HG03442 (cell line): ENCODE data around the gene HSD17B1.

Source experiments
- ATAC-seq: cut with Tn5 transposase; IDR thresholded peaks from one replicate; pipeline ENCODE4 v1.9.1; 2021; ENCODE audit warnings: mild to moderate bottlenecking, moderate library complexity; ENCODE audit not compliant: unreplicated experiment

The HSD17B1 gene

DNA sequence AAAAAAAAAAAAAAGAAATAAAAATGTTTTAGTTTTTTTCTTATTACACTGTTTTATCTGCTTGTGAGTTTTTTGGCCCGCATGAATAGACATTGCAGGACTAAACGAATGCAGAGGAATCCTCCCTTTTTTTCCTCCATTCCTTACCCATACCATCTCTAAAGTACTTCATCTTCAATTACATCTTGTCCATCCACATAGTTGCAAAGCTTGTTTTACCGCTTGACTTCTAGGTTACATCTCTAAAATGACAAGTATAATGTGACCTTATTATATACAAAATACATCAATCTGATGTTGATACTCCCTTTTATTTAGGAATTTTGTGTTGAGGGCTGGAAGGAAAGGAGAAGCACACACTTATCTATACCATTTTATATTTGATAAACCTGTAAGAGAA, 43.7 kb downstream of the HSD17B1 start:
- no peak for ATAC-seq

DNA sequence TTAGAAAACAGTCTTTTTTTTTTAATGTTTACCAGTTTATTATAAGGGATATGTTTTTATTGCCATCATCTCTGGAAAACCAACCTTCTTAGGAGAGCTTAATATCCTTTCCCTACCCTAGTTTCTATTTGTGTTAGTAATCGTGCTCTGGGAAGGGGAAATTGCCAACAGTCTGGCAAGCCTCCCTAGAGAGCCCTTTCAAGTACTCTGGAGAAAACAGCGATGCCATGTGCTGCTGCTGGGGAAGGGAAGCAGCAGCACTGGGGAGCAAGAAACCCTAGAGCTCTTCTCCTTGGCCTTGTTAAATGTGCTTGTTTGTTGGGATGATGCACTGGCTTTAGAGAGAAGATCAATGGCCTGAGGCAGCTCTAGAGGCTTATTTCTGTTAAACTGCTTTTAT, 46.2 kb downstream of the HSD17B1 start:
- ATAC-seq, result no peak

DNA sequence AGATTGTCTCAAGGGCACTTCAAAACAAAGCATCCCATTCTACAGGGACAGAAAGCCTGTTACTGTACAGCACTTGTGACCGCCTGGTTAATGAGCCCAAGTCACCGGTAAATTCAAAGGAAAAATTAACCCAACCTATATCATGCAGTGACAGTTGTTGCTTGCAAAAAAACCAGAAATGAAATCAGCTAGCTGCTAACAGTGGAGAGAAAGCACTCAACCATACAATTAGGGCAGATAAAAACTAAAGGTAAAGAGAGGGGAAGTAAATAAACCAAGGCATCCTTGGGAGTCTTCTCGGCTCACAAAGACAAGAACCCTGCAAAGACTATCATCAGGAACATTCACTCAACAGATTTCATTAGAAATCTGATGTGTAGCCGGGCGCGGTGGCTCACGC, 50.6 kb downstream of the HSD17B1 start:
- ATAC-seq, result no peak
